Neural cell (in vitro differentiated cells): Measurements from ENCODE around the gene SNRNP200. TPM values are rescaled to one million over a fixed set of nuclear protein-coding genes. Genes with fewer than 3 reads are reported as not detected.

Experiments used
- H2AFZ ChIP-seq: fragments of 200-600, 300-800 bp; sonication (generic), shearing (Covaris generic); 2 replicates; pipeline ENCODE4 v1.6.0; 2014; ENCODE audit warnings: low read depth, mild to moderate bottlenecking, antibody characterized with exemption, low read length, moderate library complexity
- H3F3A ChIP-seq: fragments of 200-600 bp; shearing (Covaris generic); 2 replicates; pipeline ENCODE4 v1.6.1; 2016; ENCODE audit warnings: mild to moderate bottlenecking, moderate library complexity, mixed read lengths, antibody characterized with exemption, low read length; ENCODE audit not compliant: insufficient read depth, poor library complexity, severe bottlenecking
- H3K27ac ChIP-seq: fragments of 200-600, 300-800 bp; sonication (generic), shearing (Covaris generic); 2 replicates; pipeline ENCODE4 v1.5.1; 2014; ENCODE audit warnings: mild to moderate bottlenecking, low read length, moderate library complexity
- H3K27me3 ChIP-seq: fragments of 300-800, 200-600 bp; sonication (generic), shearing (Covaris generic); 2 replicates; pipeline ENCODE4 v1.6.0; 2014; ENCODE audit warnings: mild to moderate bottlenecking, low read depth, low read length, moderate library complexity; ENCODE audit not compliant: insufficient read depth
- H3K36me3 ChIP-seq: fragments of 300-800, 200-600 bp; sonication (generic), shearing (Covaris generic); 2 replicates; pipeline ENCODE4 v1.5.1; 2014; ENCODE audit warnings: mild to moderate bottlenecking, antibody characterized with exemption, low read length, moderate library complexity; ENCODE audit not compliant: insufficient read depth
- H3K4me2 ChIP-seq: fragments of 300-800, 200-600 bp; sonication (generic), shearing (Covaris generic); 2 replicates; pipeline ENCODE4 v1.6.0; 2014; ENCODE audit warnings: mild to moderate bottlenecking, low read length
- H3K4me3 ChIP-seq: fragments of 300-800, 200-600 bp; sonication (generic), shearing (Covaris generic); 2 replicates; pipeline ENCODE4 v1.5.1; 2014; ENCODE audit warnings: mild to moderate bottlenecking, low read length, moderate library complexity
- H3K79me2 ChIP-seq: fragments of 200-600 bp; shearing (Covaris generic); replicated peaks from 2 replicates; pipeline ENCODE4 v1.6.0; 2014; ENCODE audit warnings: mild to moderate bottlenecking, low read length, moderate library complexity; ENCODE audit not compliant: insufficient read depth
- H3K9ac ChIP-seq: fragments of 300-800, 200-600 bp; sonication (generic), shearing (Covaris generic); 2 replicates; pipeline ENCODE4 v1.6.1; 2016; ENCODE audit warnings: mild to moderate bottlenecking, low read length, mixed read lengths
- H3K9me2 ChIP-seq: fragments of 200-600 bp; shearing (Covaris generic); 2 replicates; pipeline ENCODE4 v1.6.1; 2016; ENCODE audit warnings: mild to moderate bottlenecking, low read length, mixed read lengths; ENCODE audit not compliant: insufficient read depth
- H3K9me3 ChIP-seq: fragments of 200-600, 300-800 bp; sonication (generic), shearing (Covaris generic); 2 replicates; pipeline ENCODE4 v1.6.1; 2016; ENCODE audit warnings: mild to moderate bottlenecking, mixed run types, low read length, moderate library complexity, mixed read lengths
- H4K20me1 ChIP-seq: fragments of 200-600 bp; shearing (Covaris generic); 2 replicates; pipeline ENCODE4 v1.6.1; 2016; ENCODE audit warnings: mild to moderate bottlenecking, mixed run types; ENCODE audit not compliant: insufficient read depth
- CTCF ChIP-seq: fragments of 450-650 bp; IDR thresholded peaks from 2 replicates; pipeline ENCODE4 v1.5.1; 2014; ENCODE audit warnings: antibody characterized with exemption, mild to moderate bottlenecking, moderate library complexity; ENCODE audit not compliant: poor library complexity, severe bottlenecking
- EP300 ChIP-seq: fragments of 450-650 bp; conservative IDR thresholded peaks from 2 replicates; pipeline ENCODE4 v1.6.1; 2014; ENCODE audit warnings: antibody characterized with exemption, mild to moderate bottlenecking, moderate library complexity; ENCODE audit not compliant: poor library complexity, severe bottlenecking
- EZH2 ChIP-seq: fragments of 200-600, 300-800 bp; shearing (Covaris generic), sonication (generic); IDR thresholded peaks from 2 replicates; pipeline ENCODE4 v1.6.1; 2014; ENCODE audit warnings: antibody characterized with exemption, low read length, borderline replicate concordance, mild to moderate bottlenecking; ENCODE audit not compliant: insufficient read depth, poor library complexity, severe bottlenecking
- MXI1 ChIP-seq: fragments of 450-650 bp; conservative IDR thresholded peaks from 2 replicates; pipeline ENCODE4 v1.6.1; 2014; ENCODE audit warnings: antibody characterized with exemption, mild to moderate bottlenecking; ENCODE audit not compliant: poor library complexity, severe bottlenecking
- POLR2AphosphoS5 ChIP-seq: IDR thresholded peaks from 2 replicates; pipeline ENCODE4 v1.6.1; 2012
- RAD21 ChIP-seq: fragments of 450-650 bp; conservative IDR thresholded peaks from 2 replicates; pipeline ENCODE4 v1.6.1; 2014; ENCODE audit warnings: antibody characterized with exemption, mild to moderate bottlenecking, moderate library complexity
- REST ChIP-seq: IDR thresholded peaks from 2 replicates; pipeline ENCODE4 v1.6.1; 2012; ENCODE audit warnings: borderline replicate concordance
- SMC3 ChIP-seq: fragments of 450-650 bp; conservative IDR thresholded peaks from 2 replicates; pipeline ENCODE4 v1.6.1; 2014; ENCODE audit warnings: antibody characterized with exemption, mild to moderate bottlenecking, moderate library complexity; ENCODE audit not compliant: poor library complexity
- TAF1 ChIP-seq: IDR thresholded peaks from 2 replicates; pipeline ENCODE4 v1.6.1; 2012; ENCODE audit warnings: low read depth
- polyA plus RNA-seq: library from polyadenylated mRNA; depleted of rRNA; stranded (reverse); fragments of >200 nt; gene quantifications from 2 replicates; pipeline ENCODE4 v1.2.3, GENCODE V29; 2014

The SNRNP200 gene
- polyA plus RNA-seq, 1 donor from 2014 or later = 70.4 TPM

GRCh38 chr2:96305979-96306308 is 598 bp upstream of the SNRNP200 start:
- Histone ChIP-seq H3K4me2 (peak overlapping the region; percentile 92), H4K20me1 (no peaks in the 10 kb centered on the region), H2AFZ (peak overlapping the region; percentile 98), H3F3A (no peaks in the 10 kb centered on the region), H3K9ac (peak overlapping the region; percentile 85), H3K27ac (peak overlapping the region; percentile 83), H3K4me3 (peak overlapping the region; percentile 85), H3K27me3 (no peaks in the 10 kb centered on the region), H3K9me2 (no peaks in the 10 kb centered on the region), H3K36me3 (no peaks in the 10 kb centered on the region), H3K9me3 (no peaks in the 10 kb centered on the region), H3K79me2 (peaks cover 44% of the 10 kb centered on the region)
- no peak for TF ChIP-seq TAF1
- TF ChIP-seq MXI1 = no peak
- no peak for TF ChIP-seq EZH2
- TF ChIP-seq REST = no peak
- no peak for TF ChIP-seq CTCF
- TF ChIP-seq RAD21 = no peak
- no peak for TF ChIP-seq POLR2AphosphoS5
- TF ChIP-seq EP300 = no peak
- no peak for TF ChIP-seq SMC3

- H4K20me1 ChIP-seq = no peaks in the 10 kb centered on the region
- peak overlapping the region; percentile 85 for H3K9ac ChIP-seq
- H2AFZ ChIP-seq = peak overlapping the region; percentile 98
- H3K4me3 ChIP-seq = peak overlapping the region; percentile 85
- H3K9me3 ChIP-seq = no peaks in the 10 kb centered on the region
- peak overlapping the region; percentile 83 for H3K27ac ChIP-seq
- no peak for TF ChIP-seq SMC3
- no peak for TF ChIP-seq EZH2
- no peak for TF ChIP-seq POLR2AphosphoS5
- TF ChIP-seq REST = no peak
- TF ChIP-seq RAD21 = no peak
- no peak for TF ChIP-seq TAF1
- TF ChIP-seq CTCF = no peak
- no peak for TF ChIP-seq EP300
- no peaks in the 10 kb centered on the region for H3K27me3 ChIP-seq
- no peaks in the 10 kb centered on the region for H3F3A ChIP-seq
- H3K36me3 ChIP-seq = no peaks in the 10 kb centered on the region
- H3K79me2 ChIP-seq = peaks cover 44% of the 10 kb centered on the region
- peak overlapping the region; percentile 90 for H3K4me2 ChIP-seq
- no peaks in the 10 kb centered on the region for H3K9me2 ChIP-seq
These were observed 740 bp downstream of the SNRNP200 start for GRCh38 chr2:96304606-96305005.
